Right lobe of liver (tissue), 6 donors: ENCODE measurements around the gene LGALS12. TPM values are rescaled to one million over a fixed set of nuclear protein-coding genes. Genes with fewer than 3 reads are reported as not detected.

ENCODE experiments used
- ATAC-seq, 4 donors: fragments of 200-7000 bp; cut with Tn5 transposase; one replicate each; pipeline ENCODE4 v1.9.1; 2020; ENCODE audit warnings: mild to moderate bottlenecking in 4 of 4, moderate library complexity in 4 of 4
- DNase-seq, 3 donors: peaks; one replicate each; pipeline ENCODE4 v3.0.0-alpha.2; 2020
- H3K27ac ChIP-seq, 3 donors: fragments of 200-600 bp; one replicate each; pipeline ENCODE4 v1.8.0; 2022
- H3K27me3 ChIP-seq, 2 donors: fragments of 200-600 bp; one replicate each; pipeline ENCODE4 v1.8.0; 2022
- H3K36me3 ChIP-seq, 4 donors: fragments of 200-600 bp; sonication (generic) in 1 of 4; one replicate each; pipeline versions ENCODE4 v1.5.1 to v1.8.0; 2017 to 2022; ENCODE audit warnings: control low read depth in 1 of 4
- H3K4me1 ChIP-seq, 4 donors: fragments of 200-600 bp; sonication (generic) in 1 of 4; one replicate each; pipeline versions ENCODE4 v1.5.1 to v1.8.0; 2017 to 2022; ENCODE audit warnings: control low read depth in 1 of 4
- H3K4me3 ChIP-seq, 3 donors: fragments of 200-600 bp; one replicate each; pipeline ENCODE4 v1.8.0; 2022
- H3K9me3 ChIP-seq, 4 donors: fragments of 200-600 bp; sonication (generic) in 1 of 4; one replicate each; pipeline versions ENCODE4 v1.5.1 to v1.8.0; 2017 to 2022; ENCODE audit warnings: control low read depth in 1 of 4
- POLR2A ChIP-seq: fragments of 450-650 bp; IDR thresholded peaks from one replicate; pipeline ENCODE4 v1.6.1; 2017; ENCODE audit warnings: antibody characterized with exemption, mild to moderate bottlenecking
- WGBS: methylation state at CpG from one replicate; pipeline ENCODE4 v1.1.6; 2018; ENCODE audit warnings: low coverage, low lambda C conversion rate; ENCODE audit not compliant: insufficient coverage; ENCODE audit errors: missing lambda C conversion rate; 5-methylcytosine and 5-hydroxymethylcytosine counted together
- intact Hi-C, 2 donors: fragments of 100-400 bp; cut with DNase I; formaldehyde crosslinking; loops; one replicate each; pipeline versions ENCODE4 v1.11.2 to v1.14.1; 2022
- total RNA-seq, 6 experiments: library from RNA; depleted of rRNA in 2 of 6; stranded (reverse); fragments of >200 nt in 2 of 6; fragmentation: NEBNext Ultra II Directional in 3 of 6; extraction: Animal tissue kit (Norgen Biotek cat#: 25700) in 3 of 6; gene quantifications; one replicate each; pipeline versions ENCODE4 v1.1.0 to v1.2.4, GENCODE V29; 2016 to 2023
- TF ChIP-seq, protein P1 (sequence below), 4 donors: fragments of 200-600 bp in 3 of 4; fragments of 450-650 bp in 1 of 4; IDR thresholded peaks; one replicate each; pipeline versions ENCODE4 v1.5.1 to v1.8.0; 2016 to 2022; ENCODE audit warnings: antibody characterized with exemption in 4 of 4, mild to moderate bottlenecking in 2 of 4
- donor health status: DM: no; HTN: yes; CAD: no.
- donor health status: DM: no; HTN: no; CAD: no.
- donor health status: DM: no; HTN: no; CAD: no.
- donor health status: DM: no; HTN: yes; CAD: no.
- donor health status: DM: no; HTN: yes; CAD: no.

Gene LGALS12
- total RNA-seq, 6 experiments from 2014 or later, result 0.15 TPM; not detected in 5

DNA sequence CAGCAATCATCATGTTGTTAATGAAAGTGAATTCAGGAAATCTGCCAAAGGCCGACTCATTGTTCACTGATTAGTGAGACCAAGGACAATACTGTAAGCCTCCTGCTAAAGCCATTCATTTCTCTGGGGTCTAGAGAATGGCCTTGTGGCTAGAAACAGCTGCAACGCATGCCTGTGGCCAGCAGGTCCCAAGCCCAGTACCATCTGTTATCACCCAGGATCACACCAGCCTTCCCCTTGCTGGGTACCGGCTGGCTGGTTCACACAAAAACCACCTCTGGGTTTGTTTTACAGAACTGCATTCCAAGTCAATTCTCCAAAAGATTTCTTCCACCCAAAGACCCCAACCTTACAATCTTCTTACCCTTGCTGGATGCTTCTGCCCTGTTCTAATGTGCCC is 16.0 kb upstream of the LGALS12 start:
- 57% methylated on average over 1 of the region's 3 CpGs for WGBS
- Histone ChIP-seq H3K27ac (no peak overlapping the region), H3K27me3 (no peaks in the 10 kb centered on the region), H3K9me3 (no peaks in the 10 kb centered on the region), H3K36me3 (no peaks in the 10 kb centered on the region), H3K4me3 (no peak overlapping the region), H3K4me1 (peaks cover 0 to 23% (median 8%) of the 10 kb centered on the region in 4 donors)
- DNase-seq, result no peak
- intact Hi-C loops, result no loop called here
- no peak for ATAC-seq
- TF ChIP-seq, protein P1, sequence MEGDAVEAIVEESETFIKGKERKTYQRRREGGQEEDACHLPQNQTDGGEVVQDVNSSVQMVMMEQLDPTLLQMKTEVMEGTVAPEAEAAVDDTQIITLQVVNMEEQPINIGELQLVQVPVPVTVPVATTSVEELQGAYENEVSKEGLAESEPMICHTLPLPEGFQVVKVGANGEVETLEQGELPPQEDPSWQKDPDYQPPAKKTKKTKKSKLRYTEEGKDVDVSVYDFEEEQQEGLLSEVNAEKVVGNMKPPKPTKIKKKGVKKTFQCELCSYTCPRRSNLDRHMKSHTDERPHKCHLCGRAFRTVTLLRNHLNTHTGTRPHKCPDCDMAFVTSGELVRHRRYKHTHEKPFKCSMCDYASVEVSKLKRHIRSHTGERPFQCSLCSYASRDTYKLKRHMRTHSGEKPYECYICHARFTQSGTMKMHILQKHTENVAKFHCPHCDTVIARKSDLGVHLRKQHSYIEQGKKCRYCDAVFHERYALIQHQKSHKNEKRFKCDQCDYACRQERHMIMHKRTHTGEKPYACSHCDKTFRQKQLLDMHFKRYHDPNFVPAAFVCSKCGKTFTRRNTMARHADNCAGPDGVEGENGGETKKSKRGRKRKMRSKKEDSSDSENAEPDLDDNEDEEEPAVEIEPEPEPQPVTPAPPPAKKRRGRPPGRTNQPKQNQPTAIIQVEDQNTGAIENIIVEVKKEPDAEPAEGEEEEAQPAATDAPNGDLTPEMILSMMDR (IDR thresholded peaks at IDR 0.05), result no peak

DNA sequence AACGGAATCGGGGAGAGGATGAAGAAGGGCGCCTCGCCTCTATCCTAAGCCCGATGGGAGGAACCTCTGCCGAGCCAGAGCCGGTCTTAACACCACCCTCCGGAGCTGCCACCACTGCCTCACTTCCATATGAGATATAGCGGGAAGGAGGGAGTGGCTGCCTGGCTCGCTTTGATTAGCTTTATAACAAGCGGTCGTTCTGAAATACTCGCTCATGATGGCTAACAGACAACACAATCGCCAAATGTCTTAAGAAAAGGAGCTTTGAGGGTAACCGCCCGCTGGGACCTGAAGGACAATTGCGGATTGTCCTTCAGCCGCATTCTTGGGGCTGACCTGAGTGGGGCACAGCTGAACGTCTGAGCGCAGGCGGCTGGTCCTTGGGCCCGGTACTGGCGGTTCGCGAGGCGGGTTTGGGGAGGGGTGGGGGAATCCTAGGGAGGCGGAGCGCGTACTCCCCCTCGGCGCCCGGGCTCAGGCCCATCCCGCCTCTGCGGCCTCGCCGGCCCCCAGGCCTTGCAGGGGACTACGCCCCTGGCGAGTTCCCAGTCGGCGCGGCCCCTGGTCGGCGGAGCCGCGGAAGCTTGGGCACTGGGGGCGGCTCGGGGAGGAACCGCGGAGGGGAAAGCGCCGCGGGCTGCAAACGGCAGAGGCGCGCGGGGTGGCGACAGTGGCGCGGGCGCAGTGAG is 15.2 kb upstream of the LGALS12 start, which contains the start of gene PLAAT5:
TSS of gene PLAAT5 (minus strand) at position 617 of the 689 bp plus-strand sequence. CDS start at position 484, 133 bp downstream.
- 20% methylated on average over 30 of the region's 60 CpGs for WGBS
- Histone ChIP-seq H3K4me1 (peaks cover 0 to 25% (median 8%) of the 10 kb centered on the region in 4 donors), H3K9me3 (no peaks in the 10 kb centered on the region), H3K27ac (no peak within 1 kb of the TSS), H3K27me3 (no peaks in the 10 kb centered on the region), H3K4me3 (peak within 1 kb of the TSS; percentile 20 to 46 (median 29)), H3K36me3 (no peaks in the 10 kb centered on the region)
- no peak for TF ChIP-seq POLR2A
- TF ChIP-seq, protein P1 (IDR thresholded peaks at IDR 0.05), result no peak
- DNase-seq, result no peak
- peak; percentile 52 to 63 (median 55) for ATAC-seq
- intact Hi-C loops, result no loop called here

DNA sequence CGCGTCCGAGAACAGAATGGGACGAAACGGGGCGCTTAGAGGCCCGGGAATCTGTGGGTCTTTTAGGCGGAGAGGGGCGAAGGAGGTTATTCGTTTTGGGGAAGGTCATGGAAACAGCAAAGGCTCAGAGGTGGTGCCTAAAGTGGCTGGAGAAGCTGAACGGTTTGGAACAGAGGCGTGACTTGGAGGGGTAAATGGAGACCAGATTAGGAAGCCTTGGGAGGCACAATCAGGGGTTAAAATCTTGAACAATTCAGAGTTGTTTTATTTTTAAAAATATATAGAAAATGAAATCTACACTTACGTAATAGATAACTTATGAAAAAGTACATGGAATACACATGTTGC is 14.7 kb upstream of the LGALS12 start:
- no peak for TF ChIP-seq POLR2A
- TF ChIP-seq, protein P1 (IDR thresholded peaks at IDR 0.05), result no peak
- ATAC-seq, result no peak
- no peak overlapping the region for H3K27ac ChIP-seq

DNA sequence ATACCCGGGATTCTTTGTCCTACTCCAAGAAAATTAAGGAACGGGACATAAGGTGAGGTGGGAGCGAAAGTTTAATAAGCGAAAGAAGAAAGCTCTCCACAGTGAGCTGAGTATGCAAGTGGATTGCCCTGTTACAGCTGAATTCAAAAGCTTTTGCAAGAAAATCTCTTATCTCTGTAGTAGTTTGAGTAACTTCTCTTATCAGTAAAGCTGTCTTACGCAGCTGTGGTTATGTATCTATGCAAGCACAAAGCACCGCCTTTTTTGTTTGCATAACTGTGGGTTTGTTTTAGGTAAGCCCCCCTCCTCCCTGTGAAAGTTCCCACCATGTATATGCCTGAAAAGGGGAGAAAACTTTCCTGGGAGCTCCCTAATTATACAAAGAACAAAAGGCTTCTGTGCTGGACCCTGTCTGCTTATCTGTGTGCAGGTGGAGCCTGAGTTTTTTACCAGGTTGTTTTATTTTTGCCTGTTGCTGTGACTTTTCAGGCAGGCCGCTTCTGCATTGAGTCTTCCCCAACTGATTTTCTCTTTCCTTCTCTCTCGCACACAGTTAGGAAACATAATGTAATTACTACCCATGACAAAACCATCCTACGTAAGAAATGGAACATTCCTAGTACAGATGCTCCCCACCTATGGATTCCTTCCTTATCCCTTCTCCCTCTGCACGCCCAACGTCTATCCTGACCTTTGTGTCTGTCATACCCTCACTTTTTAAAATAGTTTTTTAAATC is 14.1 kb upstream of the LGALS12 start:
- Histone ChIP-seq H3K36me3 (no peaks in the 10 kb centered on the region), H3K4me3 (peak overlapping the region in 2 of 3 donors; percentile 20 to 46), H3K4me1 (peaks cover 0 to 25% (median 8%) of the 10 kb centered on the region in 4 donors), H3K9me3 (no peaks in the 10 kb centered on the region), H3K27ac (no peak overlapping the region), H3K27me3 (no peaks in the 10 kb centered on the region)
- no peak for TF ChIP-seq POLR2A
- TF ChIP-seq, protein P1 (IDR thresholded peaks at IDR 0.05), result no peak
- 40% methylated on average over 10 of the region's 11 CpGs for WGBS
- ATAC-seq (peak in 3 of 4 donors; percentile 29 to 51 (median 35)), DNase-seq (no peak)
- intact Hi-C loops, result no loop called here

More for the DNA sequence above, 14.7 kb upstream of the LGALS12 start:
- Histone ChIP-seq H3K36me3 (no peaks in the 10 kb centered on the region), H3K4me1 (peaks cover 0 to 25% (median 8%) of the 10 kb centered on the region in 4 donors), H3K9me3 (no peaks in the 10 kb centered on the region), H3K27me3 (no peaks in the 10 kb centered on the region), H3K4me3 (peak overlapping the region; percentile 20 to 46 (median 29))
- 5% methylated on average over 13 of the region's 13 CpGs for WGBS
- no peak for DNase-seq
- intact Hi-C loops, result no loop called here
